HCT116 (cell line): ENCODE measurements around the gene CAPN10. TPM values are rescaled to one million over a fixed set of nuclear protein-coding genes. Genes with fewer than 3 reads are reported as not detected.

Source experiments
- ATAC-seq: fragments of 200-7000 bp; cut with Tn5 transposase; 2 replicates; pipeline ENCODE4 v1.9.1; 2020; ENCODE audit warnings: mild to moderate bottlenecking, moderate library complexity
- BruUV-seq: library from RNA; stranded (reverse); fragments of 400-500 nt; replicated peaks from 2 replicates; lab custom pipeline; 2021; lab: Mats Ljungman, UMichigan
- CTCF ChIA-PET: fragments of 300-600 bp; sonication (Branson Sonifier 250); formaldehyde crosslinking; loops from one replicate; lab custom pipeline; 2021; ENCODE audit warnings: antibody characterized with exemption; lab: Charles Lee
- POLR2A ChIA-PET: fragments of 300-600, 350-600 bp; sonication (Branson Sonifier 250); formaldehyde crosslinking; loops from one replicate; lab custom pipeline; 2021; ENCODE audit warnings: antibody characterized with exemption; lab: Charles Lee
- RAD21 ChIA-PET, 2 experiments: fragments of 300-600 bp; sonication (Branson Sonifier 250); formaldehyde crosslinking; loops; one replicate each; lab custom pipeline; 2023; ENCODE audit warnings: low total read pairs in 2 of 2; ENCODE audit not compliant: uncharacterized antibody in 2 of 2, unreplicated experiment in 2 of 2, low non-redundant PET in 1 of 2; lab: Charles Lee
- DNase-seq: peaks from one replicate; pipeline ENCODE4 v3.0.0-alpha.2; 2010; ENCODE audit warnings: low read depth, low spot score
- H2AFZ ChIP-seq: fragments of 200-600 bp; shearing (Covaris generic), sonication (generic); 2 replicates; pipeline ENCODE4 v1.6.1; 2017; ENCODE audit warnings: low read depth, mixed run types, mixed read lengths, antibody characterized with exemption, low read length; ENCODE audit not compliant: poor library complexity, severe bottlenecking
- H3K27ac ChIP-seq: 2 replicates; pipeline ENCODE4 v1.5.1; 2012; ENCODE audit warnings: low read depth, low read length
- H3K27me3 ChIP-seq: fragments of 200-600 bp; sonication (generic); 2 replicates; pipeline ENCODE4 v1.6.1; 2016; ENCODE audit warnings: mixed run types, low read length, mixed read lengths; ENCODE audit not compliant: insufficient read depth
- H3K36me3 ChIP-seq, 2 experiments: fragments of 200-500 bp in 1 of 2; fragments of 200-600 bp in 1 of 2; sonication (Bioruptor generic) in 1 of 2; sonication (generic) in 1 of 2; 2 replicates each; pipeline versions ENCODE4 v1.5.1 to v1.6.1; 2014 to 2016; ENCODE audit warnings: low read length in 2 of 2, inconsistent platforms in 1 of 2, mixed read lengths in 1 of 2, mixed run types in 1 of 2; ENCODE audit not compliant: insufficient read depth in 2 of 2, control insufficient read depth in 1 of 2
- H3K4me1 ChIP-seq, 2 experiments: fragments of 200-600 bp in 1 of 2; sonication (generic) in 1 of 2; 2 replicates each; pipeline versions ENCODE4 v1.5.1 to v1.6.1; 2012 to 2017; ENCODE audit warnings: low read length in 2 of 2, inconsistent platforms in 1 of 2, mild to moderate bottlenecking in 1 of 2, mixed read lengths in 1 of 2, mixed run types in 1 of 2, moderate library complexity in 1 of 2; ENCODE audit not compliant: insufficient read depth in 2 of 2, control insufficient read depth in 1 of 2
- H3K4me2 ChIP-seq: fragments of 200-600 bp; sonication (generic); 2 replicates; pipeline ENCODE4 v1.6.1; 2017; ENCODE audit warnings: mixed run types, low read length, mixed read lengths
- H3K4me3 ChIP-seq, 2 experiments: fragments of 200-600 bp in 1 of 2; sonication (generic) in 1 of 2; replicated peaks in 1 of 2; 2 replicates each; pipeline ENCODE4 v1.5.1; 2011 to 2016; ENCODE audit warnings: low read length in 2 of 2, control low read depth in 1 of 2, low read depth in 1 of 2, mild to moderate bottlenecking in 1 of 2, mixed read lengths in 1 of 2, mixed run types in 1 of 2
- H3K79me2 ChIP-seq: fragments of 200-600 bp; sonication (generic); 2 replicates; pipeline ENCODE4 v1.6.1; 2017; ENCODE audit warnings: mild to moderate bottlenecking, mixed run types, low read length, moderate library complexity, mixed read lengths; ENCODE audit not compliant: insufficient read depth
- H3K9ac ChIP-seq: fragments of 200-600 bp; sonication (generic); 2 replicates; pipeline ENCODE4 v1.6.1; 2016; ENCODE audit warnings: low read length, mixed read lengths
- H3K9me2 ChIP-seq: fragments of 200-600 bp; sonication (generic), shearing (Covaris generic); 2 replicates; pipeline ENCODE4 v1.6.1; 2017; ENCODE audit warnings: mixed run types, mild to moderate bottlenecking, moderate library complexity; ENCODE audit not compliant: insufficient read depth
- H3K9me3 ChIP-seq, 2 experiments: fragments of 200-500 bp in 1 of 2; fragments of 200-600 bp in 1 of 2; sonication (Bioruptor generic) in 1 of 2; sonication (generic) in 1 of 2; 2 replicates each; pipeline ENCODE4 v1.6.1; 2014 to 2017; ENCODE audit warnings: low read length in 2 of 2, mixed read lengths in 2 of 2, inconsistent platforms in 1 of 2, low read depth in 1 of 2, mild to moderate bottlenecking in 1 of 2, mixed run types in 1 of 2, moderate library complexity in 1 of 2; ENCODE audit not compliant: control insufficient read depth in 1 of 2, insufficient read depth in 1 of 2
- H4K20me1 ChIP-seq: fragments of 200-600 bp; sonication (generic), shearing (Covaris generic); 2 replicates; pipeline ENCODE4 v1.6.1; 2017; ENCODE audit warnings: mixed run types, mild to moderate bottlenecking, moderate library complexity; ENCODE audit not compliant: insufficient read depth
- CEBPB ChIP-seq: IDR thresholded peaks from 2 replicates; pipeline ENCODE4 v1.6.1; 2012; ENCODE audit warnings: low read depth
- CTCF ChIP-seq, 3 experiments: fragments of 200-600 bp in 1 of 3; sonication (generic) in 1 of 3; IDR thresholded peaks in 2 of 3; conservative IDR thresholded peaks in 1 of 3; 2 replicates each; pipeline ENCODE4 v1.5.1; 2012 to 2017; ENCODE audit warnings: low read depth in 2 of 3, low read length in 2 of 3, antibody characterized with exemption in 1 of 3, borderline replicate concordance in 1 of 3, control low read depth in 1 of 3, mild to moderate bottlenecking in 1 of 3, mixed read lengths in 1 of 3, mixed run types in 1 of 3, moderate library complexity in 1 of 3; ENCODE audit not compliant: insufficient read depth in 1 of 3
- EGR1 ChIP-seq: IDR thresholded peaks from 2 replicates; pipeline ENCODE4 v1.6.1; 2012; ENCODE audit warnings: low read depth
- EZH2 ChIP-seq: fragments of 200-600 bp; sonication (generic); IDR thresholded peaks from 2 replicates; pipeline ENCODE4 v1.6.1; 2017; ENCODE audit warnings: antibody characterized with exemption, mixed run types
- FOSL1 ChIP-seq: IDR thresholded peaks from 2 replicates; pipeline ENCODE4 v1.6.1; 2012; ENCODE audit warnings: low read depth
- JUND ChIP-seq: IDR thresholded peaks from 2 replicates; pipeline ENCODE4 v1.6.1; 2012
- POLR2A ChIP-seq: IDR thresholded peaks from 2 replicates; pipeline ENCODE4 v1.7.0; 2011; ENCODE audit warnings: borderline replicate concordance; ENCODE audit not compliant: insufficient read depth, insufficient read length; ENCODE audit errors: extremely low read depth
- RAD21 ChIP-seq: IDR thresholded peaks from 2 replicates; pipeline ENCODE4 v1.6.1; 2012; ENCODE audit warnings: low read depth, mild to moderate bottlenecking
- SP1 ChIP-seq: IDR thresholded peaks from 2 replicates; pipeline ENCODE4 v1.6.1; 2012; ENCODE audit warnings: low read depth
- YY1 ChIP-seq: IDR thresholded peaks from 2 replicates; pipeline ENCODE4 v1.6.1; 2011; ENCODE audit warnings: low read length, low read depth, moderate library complexity, mild to moderate bottlenecking; ENCODE audit not compliant: insufficient replicate concordance; ENCODE audit errors: extremely low read depth
- ZFX ChIP-seq: fragments of 450-650 bp; IDR thresholded peaks from 2 replicates; pipeline ENCODE4 v1.6.1; 2017
- ZNF274 ChIP-seq: fragments of 200-500 bp; sonication (Bioruptor generic); IDR thresholded peaks from 2 replicates; pipeline ENCODE4 v1.6.1; 2014; ENCODE audit warnings: mild to moderate bottlenecking, low read depth, low read length, inconsistent platforms
- intact Hi-C: fragments of 100-400 bp; cut with micrococcal nuclease; formaldehyde crosslinking; loops from 2 replicates; pipeline ENCODE4 v1.10.0; 2022
- total RNA-seq: library from RNA; stranded (reverse); gene quantifications from one replicate; pipeline ENCODE4 v1.2.1, GENCODE V29; 2021; ENCODE audit not compliant: unreplicated experiment
- TF ChIP-seq, protein P1 (sequence below): IDR thresholded peaks from 2 replicates; pipeline ENCODE4 v1.6.1; 2011; ENCODE audit warnings: mild to moderate bottlenecking, low read length, moderate library complexity; ENCODE audit not compliant: insufficient replicate concordance; ENCODE audit errors: extremely low read depth
- TF ChIP-seq, protein P2 (sequence below): IDR thresholded peaks from 2 replicates; pipeline ENCODE4 v1.6.1; 2012
- TF ChIP-seq, protein P3 (sequence below): IDR thresholded peaks from 2 replicates; pipeline ENCODE4 v1.6.1; 2012

Gene CAPN10
- total RNA-seq, 1 experiment from 2014 or later, result 40.7 TPM

DNA sequence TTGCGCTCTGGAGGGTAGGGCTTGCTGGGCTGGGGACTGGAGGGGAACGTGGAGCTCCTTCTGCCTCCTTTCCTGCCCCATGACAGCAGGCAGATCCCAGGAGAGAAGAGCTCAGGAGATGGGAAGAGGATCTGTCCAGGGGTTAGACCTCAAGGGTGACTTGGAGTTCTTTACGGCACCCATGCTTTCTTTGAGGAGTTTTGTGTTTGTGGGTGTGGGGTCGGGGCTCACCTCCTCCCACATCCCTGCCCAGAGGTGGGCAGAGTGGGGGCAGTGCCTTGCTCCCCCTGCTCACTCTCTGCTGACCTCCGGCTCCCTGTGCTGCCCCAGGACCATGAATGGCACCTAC is 43.1 kb downstream of the CAPN10 start (continued):
- TF ChIP-seq, protein P1, sequence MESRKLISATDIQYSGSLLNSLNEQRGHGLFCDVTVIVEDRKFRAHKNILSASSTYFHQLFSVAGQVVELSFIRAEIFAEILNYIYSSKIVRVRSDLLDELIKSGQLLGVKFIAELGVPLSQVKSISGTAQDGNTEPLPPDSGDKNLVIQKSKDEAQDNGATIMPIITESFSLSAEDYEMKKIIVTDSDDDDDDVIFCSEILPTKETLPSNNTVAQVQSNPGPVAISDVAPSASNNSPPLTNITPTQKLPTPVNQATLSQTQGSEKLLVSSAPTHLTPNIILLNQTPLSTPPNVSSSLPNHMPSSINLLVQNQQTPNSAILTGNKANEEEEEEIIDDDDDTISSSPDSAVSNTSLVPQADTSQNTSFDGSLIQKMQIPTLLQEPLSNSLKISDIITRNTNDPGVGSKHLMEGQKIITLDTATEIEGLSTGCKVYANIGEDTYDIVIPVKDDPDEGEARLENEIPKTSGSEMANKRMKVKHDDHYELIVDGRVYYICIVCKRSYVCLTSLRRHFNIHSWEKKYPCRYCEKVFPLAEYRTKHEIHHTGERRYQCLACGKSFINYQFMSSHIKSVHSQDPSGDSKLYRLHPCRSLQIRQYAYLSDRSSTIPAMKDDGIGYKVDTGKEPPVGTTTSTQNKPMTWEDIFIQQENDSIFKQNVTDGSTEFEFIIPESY, result no peak
- TF ChIP-seq FOSL1 (no peak), YY1 (no peak)
- TF ChIP-seq, protein P2, sequence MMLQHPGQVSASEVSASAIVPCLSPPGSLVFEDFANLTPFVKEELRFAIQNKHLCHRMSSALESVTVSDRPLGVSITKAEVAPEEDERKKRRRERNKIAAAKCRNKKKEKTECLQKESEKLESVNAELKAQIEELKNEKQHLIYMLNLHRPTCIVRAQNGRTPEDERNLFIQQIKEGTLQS, result no peak

DNA sequence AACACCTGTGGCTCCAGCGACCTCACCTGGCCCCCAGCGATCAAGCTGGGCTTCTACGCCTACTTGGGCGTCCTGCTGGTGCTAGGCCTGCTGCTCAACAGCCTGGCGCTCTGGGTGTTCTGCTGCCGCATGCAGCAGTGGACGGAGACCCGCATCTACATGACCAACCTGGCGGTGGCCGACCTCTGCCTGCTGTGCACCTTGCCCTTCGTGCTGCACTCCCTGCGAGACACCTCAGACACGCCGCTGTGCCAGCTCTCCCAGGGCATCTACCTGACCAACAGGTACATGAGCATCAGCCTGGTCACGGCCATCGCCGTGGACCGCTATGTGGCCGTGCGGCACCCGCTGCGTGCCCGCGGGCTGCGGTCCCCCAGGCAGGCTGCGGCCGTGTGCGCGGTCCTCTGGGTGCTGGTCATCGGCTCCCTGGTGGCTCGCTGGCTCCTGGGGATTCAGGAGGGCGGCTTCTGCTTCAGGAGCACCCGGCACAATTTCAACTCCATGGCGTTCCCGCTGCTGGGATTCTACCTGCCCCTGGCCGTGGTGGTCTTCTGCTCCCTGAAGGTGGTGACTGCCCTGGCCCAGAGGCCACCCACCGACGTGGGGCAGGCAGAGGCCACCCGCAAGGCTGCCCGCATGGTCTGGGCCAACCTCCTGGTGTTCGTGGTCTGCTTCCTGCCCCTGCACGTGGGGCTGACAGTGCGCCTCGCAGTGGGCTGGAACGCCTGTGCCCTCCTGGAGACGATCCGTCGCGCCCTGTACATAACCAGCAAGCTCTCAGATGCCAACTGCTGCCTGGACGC is 43.6 kb downstream of the CAPN10 start:
- H2AFZ ChIP-seq, result no peak overlapping the region
- no peaks in the 10 kb centered on the region for H3K4me1 ChIP-seq
- H3K4me2 ChIP-seq, result no peak overlapping the region
- ChIA-PET RAD21 (no interaction called here), CTCF (no interaction called here), POLR2A (no interaction called here)
- H3K36me3 ChIP-seq, result no peaks in the 10 kb centered on the region
- no peak overlapping the region for H3K27ac ChIP-seq
- no peak for DNase-seq
- H3K27me3 ChIP-seq, result no peaks in the 10 kb centered on the region
- intact Hi-C loops, result no loop called here
- H3K9ac ChIP-seq, result no peak overlapping the region
- H3K9me3 ChIP-seq, result peaks cover 5 to 6% of the 10 kb centered on the region in 2 experiments; a peak in 2 of 4 replicates
- no TSS peak for BruUV-seq
- no peaks in the 10 kb centered on the region for H4K20me1 ChIP-seq
- H3K9me2 ChIP-seq, result no peaks in the 10 kb centered on the region
- no peak overlapping the region for H3K4me3 ChIP-seq
- TF ChIP-seq RAD21 (no peak), ZNF274 (no peak), EGR1 (no peak), FOSL1 (no peak), ZFX (no peak), CEBPB (no peak), JUND (no peak), EZH2 (no peak), POLR2A (no peak), CTCF (IDR thresholded peaks at IDR 0.05 in 2 of 3, conservative IDR thresholded peaks at IDR 0.05 in 1 of 3; ENCODE audit: borderline replicate concordance in 1 of 3, insufficient read depth in 1 of 3, low read depth in 2 of 3, low read length in 2 of 3) (no peak), YY1 (no peak), SP1 (no peak)
- TF ChIP-seq, protein P3, sequence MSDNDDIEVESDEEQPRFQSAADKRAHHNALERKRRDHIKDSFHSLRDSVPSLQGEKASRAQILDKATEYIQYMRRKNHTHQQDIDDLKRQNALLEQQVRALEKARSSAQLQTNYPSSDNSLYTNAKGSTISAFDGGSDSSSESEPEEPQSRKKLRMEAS, result no peak
- no peaks in the 10 kb centered on the region for H3K79me2 ChIP-seq
- ATAC-seq, result no peak
